GM08714 (cell line): Measurements from ENCODE around the gene TBC1D21.
"Not testable (repeated sequence)": the region's sequence is repeated elsewhere in the genome, so short reads cannot be mapped to it uniquely, and the experiment has no call there.

Experiments used
- H3K4me3 ChIP-seq: fragments of 200-500 bp; sonication (Bioruptor generic); 2 replicates; pipeline ENCODE4 v1.5.1; 2014; ENCODE audit warnings: mild to moderate bottlenecking, low read length, inconsistent platforms
- ZNF274 ChIP-seq: IDR thresholded peaks from 2 replicates; pipeline ENCODE4 v1.6.1; 2012; ENCODE audit warnings: mild to moderate bottlenecking, low read depth, low read length

Gene TBC1D21

GRCh38 chr15:73931441-73931840 is 58.1 kb downstream of the TBC1D21 start:
- no peak overlapping the region for H3K4me3 ChIP-seq
- no peak for TF ChIP-seq ZNF274

- no peak overlapping the region for H3K4me3 ChIP-seq
- no peak for TF ChIP-seq ZNF274
Observed at GRCh38 chr15:73932381-73933191, 59.2 kb downstream of the TBC1D21 start.

DNA sequence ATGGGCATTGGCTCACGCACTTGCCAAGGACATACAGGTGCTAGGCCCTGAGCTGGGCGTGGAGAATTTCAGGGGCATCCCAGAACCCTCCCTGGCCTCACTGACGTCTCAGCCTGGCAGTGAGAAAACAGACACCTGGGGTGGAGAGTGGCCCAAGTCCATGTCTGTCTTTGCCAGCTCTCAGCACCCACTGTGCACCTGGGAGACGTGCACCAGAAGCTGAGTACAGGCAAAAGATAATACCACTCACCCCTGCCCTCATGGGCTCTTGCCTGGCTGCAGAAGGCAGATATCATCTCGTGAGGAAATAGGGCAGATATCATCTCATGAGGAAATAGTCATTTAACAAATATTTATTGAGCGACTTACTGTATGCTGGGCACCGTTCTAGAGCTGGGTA is 60.9 kb downstream of the TBC1D21 start:
- no peak overlapping the region for H3K4me3 ChIP-seq
- no peak for TF ChIP-seq ZNF274

DNA sequence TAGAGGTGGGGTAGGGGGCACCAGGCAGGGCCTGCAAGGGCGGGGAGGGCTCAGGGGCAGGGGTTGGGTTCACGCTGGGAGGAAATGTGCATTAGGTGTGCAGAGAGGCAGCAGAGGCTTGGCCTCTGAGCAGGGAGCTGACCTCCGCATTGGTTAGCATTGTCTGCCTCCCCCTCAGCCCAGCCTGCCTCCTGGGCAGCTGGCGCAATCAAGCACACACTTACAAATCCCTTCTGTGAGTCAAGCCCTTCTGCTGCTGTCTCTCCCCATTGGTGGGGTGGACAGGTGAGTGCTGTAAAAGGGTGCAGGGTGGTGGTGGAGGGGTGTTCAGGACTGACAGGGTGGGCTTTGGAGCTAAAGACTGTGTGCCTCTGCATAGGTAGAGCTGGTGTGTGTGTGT is 62.2 kb downstream of the TBC1D21 start:
- TF ChIP-seq ZNF274: no peak

DNA sequence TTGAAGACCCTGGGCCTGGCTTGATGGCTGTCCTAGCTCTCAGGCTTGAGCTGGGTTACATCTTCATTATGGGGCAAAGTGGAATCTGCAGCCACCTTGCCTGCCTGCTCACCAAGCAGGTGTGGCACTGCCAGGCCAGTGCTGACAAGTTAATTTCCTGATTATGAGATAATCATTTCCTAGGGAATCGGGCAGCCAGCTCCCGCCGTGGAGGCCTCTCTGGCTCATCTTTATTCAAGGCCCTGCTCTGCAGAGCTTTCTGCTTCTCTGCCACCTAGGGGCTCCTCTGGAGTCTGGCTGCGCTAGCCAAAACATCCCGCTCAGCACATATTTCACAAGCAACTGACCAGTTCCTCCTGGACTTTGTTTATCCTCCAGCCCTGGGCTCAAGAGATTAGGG is 62.8 kb downstream of the TBC1D21 start:
- no peak for TF ChIP-seq ZNF274
- H3K4me3 ChIP-seq: no peak overlapping the region

More for the DNA sequence above, 62.2 kb downstream of the TBC1D21 start:
- no peak overlapping the region for H3K4me3 ChIP-seq

DNA sequence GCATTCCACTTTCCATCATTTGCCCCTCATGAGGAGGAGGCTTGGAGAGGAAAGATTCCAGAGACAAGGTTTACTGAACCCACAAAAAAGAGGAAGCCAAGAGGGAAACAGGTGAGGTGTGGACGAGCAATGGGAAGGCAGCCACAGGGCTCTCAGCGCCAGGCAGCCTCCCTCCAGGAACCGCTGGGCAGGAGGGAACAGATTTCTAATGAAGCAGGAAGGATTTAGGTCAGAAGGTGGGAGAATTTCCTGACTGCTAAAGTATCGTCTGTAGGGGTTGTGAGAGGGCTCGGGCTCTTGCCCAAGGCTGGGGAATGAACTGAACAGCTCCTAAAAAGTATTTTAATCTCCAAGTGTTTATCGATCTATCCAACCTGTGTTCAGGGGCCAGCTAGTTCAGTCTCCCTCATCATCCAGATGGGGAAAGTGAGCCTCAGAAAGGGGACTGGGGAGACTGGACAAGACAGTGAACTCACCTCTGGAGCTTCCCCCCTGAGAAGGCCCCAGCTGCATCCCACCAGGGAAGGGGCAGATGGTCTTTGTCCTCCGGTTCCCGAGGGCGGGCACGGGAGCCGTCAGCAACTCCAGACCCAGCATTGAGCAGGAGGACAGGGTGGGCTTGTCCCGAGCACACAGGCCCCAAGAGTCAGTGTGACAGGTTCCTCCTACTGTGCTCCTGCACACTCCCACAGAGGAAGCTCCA is 63.4 kb downstream of the TBC1D21 start:
- no peak for TF ChIP-seq ZNF274
- H3K4me3 ChIP-seq: no peak overlapping the region

GRCh38 chr15:73937296-73937695 is 63.9 kb downstream of the TBC1D21 start:
- TF ChIP-seq ZNF274: no peak
- H3K4me3 ChIP-seq: no peak overlapping the region

DNA sequence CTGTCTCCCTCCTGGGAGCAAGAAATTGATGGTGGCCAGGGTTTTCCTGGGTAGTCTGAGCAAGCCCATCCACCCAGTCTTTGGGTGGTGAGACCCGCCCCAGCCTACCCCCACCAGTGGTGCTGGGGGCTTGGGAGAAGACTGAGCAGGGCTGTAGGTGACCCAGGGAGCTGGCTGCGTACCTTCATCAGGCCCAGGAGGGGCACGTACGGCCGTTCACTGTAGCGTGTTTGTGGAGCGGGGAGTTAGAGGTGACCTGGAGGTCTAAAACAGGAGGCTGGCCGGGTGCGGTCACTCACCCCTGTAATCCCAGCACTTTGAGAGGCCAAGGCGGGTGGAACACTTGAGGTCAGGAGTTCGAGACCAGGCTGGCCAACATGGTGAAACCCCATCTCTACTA is 64.4 kb downstream of the TBC1D21 start:
- H3K4me3 ChIP-seq: no peak overlapping the region
- TF ChIP-seq ZNF274: no peak

- not testable (repeated sequence) for H3K4me3 ChIP-seq
Observed at GRCh38 chr15:73938516-73938915, 65.2 kb downstream of the TBC1D21 start.
